Measurements from ENCODE around the gene HHAT. TPM values are rescaled to one million over a fixed set of nuclear protein-coding genes. Genes with fewer than 3 reads are reported as not detected.

The HHAT gene
- total RNA-seq, 1 experiment from 2014 or later, result 4.6 TPM

GRCh38 chr1:210385228-210385627, 56.5 kb downstream of the HHAT start:
- Mint-ChIP-seq H3K9me3 (ENCODE audit: unreplicated experiment) (no peaks in the 10 kb centered on the region), H3K4me3 (ENCODE audit: unreplicated experiment) (no peak overlapping the region), H3K4me1 (ENCODE audit: insufficient read depth, unreplicated experiment) (no peaks in the 10 kb centered on the region), H3K36me3 (ENCODE audit: insufficient read depth, unreplicated experiment) (peaks cover 6% of the 10 kb centered on the region), H3K27me3 (ENCODE audit: insufficient read depth, unreplicated experiment) (no peaks in the 10 kb centered on the region), H3K27ac (ENCODE audit: low read depth, unreplicated experiment) (no peak overlapping the region)
- BruUV-seq (replicated peaks), result no TSS peak
- TF ChIP-seq CTCF (IDR thresholded peaks at IDR 0.05; ENCODE audit: unreplicated experiment), result no peak
- POLR2A ChIA-PET, result interaction anchor here (0.6 to 3.5 kb wide), 3 partner anchors 10 to 83 kb away, joined by 3 to 27 read pairs (median 4); no protein-coding TSS in a partner anchor
- CTCF ChIA-PET, result interaction anchor here (0.5 to 30.4 kb wide), 7 partner anchors 1 to 972 kb away, joined by 3 to 812 read pairs (median 3); no protein-coding TSS in a partner anchor
- DNase-seq (ENCODE audit: unreplicated experiment), result no peak
- intact Hi-C loops (cut with micrococcal nuclease), result no loop called here

- Mint-ChIP-seq H3K4me1 (ENCODE audit: insufficient read depth, unreplicated experiment) (peaks cover 28% of the 10 kb centered on the region), H3K36me3 (ENCODE audit: insufficient read depth, unreplicated experiment) (peaks cover 5% of the 10 kb centered on the region), H3K27me3 (ENCODE audit: insufficient read depth, unreplicated experiment) (no peaks in the 10 kb centered on the region), H3K4me3 (ENCODE audit: unreplicated experiment) (no peak overlapping the region), H3K9me3 (ENCODE audit: unreplicated experiment) (peaks cover 7% of the 10 kb centered on the region), H3K27ac (ENCODE audit: low read depth, unreplicated experiment) (no peak overlapping the region)
- ChIA-PET CTCF (interaction anchor here (0.7 to 30.4 kb wide), 9 partner anchors 3 to 740 kb away, joined by 3 to 812 read pairs (median 8); partner anchors contain the start of gene KCNH1), POLR2A (interaction anchor here (0.7 to 3.5 kb wide), 4 partner anchors 15 to 66 kb away, joined by 3 to 16 read pairs (median 6); partner anchors contain the start of gene HHAT)
- TF ChIP-seq CTCF (IDR thresholded peaks at IDR 0.05; ENCODE audit: unreplicated experiment), result no peak
- intact Hi-C loops (cut with micrococcal nuclease), result no loop called here
- no TSS peak for BruUV-seq (replicated peaks)
- peak; percentile 65 for DNase-seq (ENCODE audit: unreplicated experiment)
Measured at GRCh38 chr1:210394281-210394821, 65.6 kb downstream of the HHAT start.

- peaks cover 34% of the 10 kb centered on the region for H3K4me1 Mint-ChIP-seq (ENCODE audit: insufficient read depth, unreplicated experiment)
- H3K9me3 Mint-ChIP-seq (ENCODE audit: unreplicated experiment), result peaks cover 7% of the 10 kb centered on the region
- no peak overlapping the region for H3K27ac Mint-ChIP-seq (ENCODE audit: low read depth, unreplicated experiment)
- CTCF ChIA-PET, result interaction anchor here (0.6 to 30.4 kb wide), 5 partner anchors 1 to 293 kb away, joined by 3 to 812 read pairs (median 807); no protein-coding TSS in a partner anchor
- intact Hi-C loops (cut with micrococcal nuclease), result no loop called here
- no peaks in the 10 kb centered on the region for H3K36me3 Mint-ChIP-seq (ENCODE audit: insufficient read depth, unreplicated experiment)
- POLR2A ChIA-PET, result interaction anchor here (1.6 kb wide), 1 partner anchor 22 kb away, joined by 6 read pairs; no protein-coding TSS in a partner anchor
- no peaks in the 10 kb centered on the region for H3K27me3 Mint-ChIP-seq (ENCODE audit: insufficient read depth, unreplicated experiment)
- BruUV-seq (replicated peaks), result no TSS peak
- no peak for DNase-seq (ENCODE audit: unreplicated experiment)
- TF ChIP-seq CTCF (IDR thresholded peaks at IDR 0.05; ENCODE audit: unreplicated experiment), result no peak
- H3K4me3 Mint-ChIP-seq (ENCODE audit: unreplicated experiment), result no peak overlapping the region
Measured at GRCh38 chr1:210396541-210396940, 67.8 kb downstream of the HHAT start.

GRCh38 chr1:210397252-210397651, 68.5 kb downstream of the HHAT start:
- Mint-ChIP-seq H3K27ac (ENCODE audit: low read depth, unreplicated experiment) (no peak overlapping the region), H3K4me3 (ENCODE audit: unreplicated experiment) (no peak overlapping the region), H3K27me3 (ENCODE audit: insufficient read depth, unreplicated experiment) (no peaks in the 10 kb centered on the region), H3K36me3 (ENCODE audit: insufficient read depth, unreplicated experiment) (no peaks in the 10 kb centered on the region), H3K4me1 (ENCODE audit: insufficient read depth, unreplicated experiment) (peaks cover 34% of the 10 kb centered on the region), H3K9me3 (ENCODE audit: unreplicated experiment) (peaks cover 7% of the 10 kb centered on the region)
- no TSS peak for BruUV-seq (replicated peaks)
- intact Hi-C loops (cut with micrococcal nuclease), result no loop called here
- POLR2A ChIA-PET, result interaction anchor here (1.6 kb wide), 1 partner anchor 23 kb away, joined by 6 read pairs; no protein-coding TSS in a partner anchor
- no peak for TF ChIP-seq CTCF (IDR thresholded peaks at IDR 0.05; ENCODE audit: unreplicated experiment)
- CTCF ChIA-PET, result interaction anchor here (0.6 to 30.4 kb wide), 7 partner anchors 0 to 686 kb away, joined by 3 to 812 read pairs (median 4); no protein-coding TSS in a partner anchor
- no peak for DNase-seq (ENCODE audit: unreplicated experiment)
